Chondrocyte (in vitro differentiated cells): ENCODE data around the gene ASTN2. TPM values are rescaled to one million over a fixed set of nuclear protein-coding genes. Genes with fewer than 3 reads are reported as not detected.

Experiments
- DNase-seq: peaks from one replicate; pipeline ENCODE4 v3.0.0; 2021; ENCODE audit warnings: mixed read lengths, low spot score
- H3K27ac Mint-ChIP-seq: one replicate; pipeline ENCODE4 v1.8.0; 2021; ENCODE audit warnings: mild to moderate bottlenecking, moderate library complexity, mixed read lengths; ENCODE audit not compliant: unreplicated experiment
- H3K27me3 Mint-ChIP-seq: 2 replicates; pipeline ENCODE4 v1.8.0; 2021; ENCODE audit warnings: low read depth, mixed read lengths
- H3K36me3 Mint-ChIP-seq: 2 replicates; pipeline ENCODE4 v1.8.0; 2021; ENCODE audit warnings: low read depth, mixed read lengths
- H3K4me1 Mint-ChIP-seq: 2 replicates; pipeline ENCODE4 v1.8.0; 2021; ENCODE audit warnings: low read depth, mild to moderate bottlenecking, mixed read lengths
- H3K4me3 Mint-ChIP-seq: one replicate; pipeline ENCODE4 v1.8.0; 2021; ENCODE audit warnings: mild to moderate bottlenecking, moderate library complexity, mixed read lengths; ENCODE audit not compliant: unreplicated experiment
- H3K9me3 Mint-ChIP-seq: 2 replicates; pipeline ENCODE4 v1.8.0; 2021; ENCODE audit warnings: low read depth, mixed read lengths
- total RNA-seq: library from RNA; stranded (reverse); gene quantifications from 3 replicates; pipeline ENCODE4 v1.2.1, GENCODE V29; 2021
- TF ChIP-seq, protein P1 (sequence below): fragments of 200-600 bp; sonication (generic); IDR thresholded peaks from 2 replicates; pipeline ENCODE4 v1.5.0; 2021; ENCODE audit warnings: antibody characterized with exemption, mild to moderate bottlenecking, moderate library complexity

Gene ASTN2
- total RNA-seq, 1 donor from 2014 or later, result 3.6 TPM

GRCh38 chr9:116436121-116436520 lies 978.7 kb downstream of the ASTN2 start:
- DNase-seq, result no peak
- H3K36me3 Mint-ChIP-seq, result no peaks in the 10 kb centered on the region
- H3K27ac Mint-ChIP-seq, result no peak overlapping the region
- H3K27me3 Mint-ChIP-seq, result no peaks in the 10 kb centered on the region
- TF ChIP-seq, protein P1, sequence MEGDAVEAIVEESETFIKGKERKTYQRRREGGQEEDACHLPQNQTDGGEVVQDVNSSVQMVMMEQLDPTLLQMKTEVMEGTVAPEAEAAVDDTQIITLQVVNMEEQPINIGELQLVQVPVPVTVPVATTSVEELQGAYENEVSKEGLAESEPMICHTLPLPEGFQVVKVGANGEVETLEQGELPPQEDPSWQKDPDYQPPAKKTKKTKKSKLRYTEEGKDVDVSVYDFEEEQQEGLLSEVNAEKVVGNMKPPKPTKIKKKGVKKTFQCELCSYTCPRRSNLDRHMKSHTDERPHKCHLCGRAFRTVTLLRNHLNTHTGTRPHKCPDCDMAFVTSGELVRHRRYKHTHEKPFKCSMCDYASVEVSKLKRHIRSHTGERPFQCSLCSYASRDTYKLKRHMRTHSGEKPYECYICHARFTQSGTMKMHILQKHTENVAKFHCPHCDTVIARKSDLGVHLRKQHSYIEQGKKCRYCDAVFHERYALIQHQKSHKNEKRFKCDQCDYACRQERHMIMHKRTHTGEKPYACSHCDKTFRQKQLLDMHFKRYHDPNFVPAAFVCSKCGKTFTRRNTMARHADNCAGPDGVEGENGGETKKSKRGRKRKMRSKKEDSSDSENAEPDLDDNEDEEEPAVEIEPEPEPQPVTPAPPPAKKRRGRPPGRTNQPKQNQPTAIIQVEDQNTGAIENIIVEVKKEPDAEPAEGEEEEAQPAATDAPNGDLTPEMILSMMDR, result no peak
- no peaks in the 10 kb centered on the region for H3K9me3 Mint-ChIP-seq
- no peak overlapping the region for H3K4me3 Mint-ChIP-seq
- peaks cover 3% of the 10 kb centered on the region for H3K4me1 Mint-ChIP-seq

GRCh38 chr9:116435706-116436105 lies 979.2 kb downstream of the ASTN2 start:
- peaks cover 3% of the 10 kb centered on the region for H3K4me1 Mint-ChIP-seq
- H3K9me3 Mint-ChIP-seq, result no peaks in the 10 kb centered on the region
- TF ChIP-seq, protein P1, result no peak
- DNase-seq, result no peak
- no peaks in the 10 kb centered on the region for H3K36me3 Mint-ChIP-seq
- no peak overlapping the region for H3K4me3 Mint-ChIP-seq
- no peak overlapping the region for H3K27ac Mint-ChIP-seq
- H3K27me3 Mint-ChIP-seq, result no peaks in the 10 kb centered on the region

GRCh38 chr9:116434314-116434713 lies 980.5 kb downstream of the ASTN2 start:
- Mint-ChIP-seq H3K27me3 (no peaks in the 10 kb centered on the region), H3K4me3 (no peak overlapping the region), H3K36me3 (no peaks in the 10 kb centered on the region), H3K27ac (no peak overlapping the region), H3K9me3 (no peaks in the 10 kb centered on the region), H3K4me1 (peaks cover 3% of the 10 kb centered on the region)
- DNase-seq, result no peak
- TF ChIP-seq, protein P1, result no peak

- H3K27ac Mint-ChIP-seq, result no peak overlapping the region
- no peak for DNase-seq
- H3K4me3 Mint-ChIP-seq, result no peak overlapping the region
- peaks cover 3% of the 10 kb centered on the region for H3K4me1 Mint-ChIP-seq
- H3K36me3 Mint-ChIP-seq, result peaks cover 2% of the 10 kb centered on the region
- H3K9me3 Mint-ChIP-seq, result no peaks in the 10 kb centered on the region
- H3K27me3 Mint-ChIP-seq, result no peaks in the 10 kb centered on the region
- TF ChIP-seq, protein P1, result no peak
These were observed 982.8 kb downstream of the ASTN2 start for GRCh38 chr9:116432051-116432450.

DNA sequence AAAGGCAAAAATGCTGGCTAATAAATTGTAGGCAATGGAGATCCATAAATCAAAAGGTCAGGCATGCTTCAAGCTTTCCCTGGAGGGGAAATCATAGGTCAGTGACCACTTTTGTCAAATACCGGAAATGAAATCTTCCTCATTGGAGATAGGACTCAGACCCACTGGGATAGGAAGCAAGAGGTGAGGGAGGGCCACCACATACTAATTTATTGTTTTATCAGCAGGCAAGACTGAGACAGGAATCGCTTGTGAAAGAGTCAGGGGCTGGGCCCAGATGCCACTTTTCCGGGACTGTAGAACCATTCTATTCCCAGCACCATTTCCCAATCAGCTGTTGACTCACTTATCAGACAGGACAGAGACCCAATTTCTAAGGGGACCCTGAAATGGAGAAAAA lies 984.0 kb downstream of the ASTN2 start:
- H3K36me3 Mint-ChIP-seq, result peaks cover 2% of the 10 kb centered on the region
- TF ChIP-seq, protein P1, result no peak
- no peak overlapping the region for H3K4me3 Mint-ChIP-seq
- no peaks in the 10 kb centered on the region for H3K9me3 Mint-ChIP-seq
- H3K27me3 Mint-ChIP-seq, result no peaks in the 10 kb centered on the region
- H3K4me1 Mint-ChIP-seq, result peaks cover under 1% of the 10 kb centered on the region
- H3K27ac Mint-ChIP-seq, result no peak overlapping the region
- DNase-seq, result no peak
